Endothelial cell (in vitro differentiated cells): Measurements from ENCODE around the gene OR5AN1. TPM values are rescaled to one million over a fixed set of nuclear protein-coding genes. Genes with fewer than 3 reads are reported as not detected.

Experiments used
- DNase-seq: peaks from one replicate; pipeline ENCODE4 v3.0.0; 2021; ENCODE audit warnings: low spot score
- H3K27ac Mint-ChIP-seq: one replicate; pipeline ENCODE4 v1.8.0; 2021; ENCODE audit warnings: mixed read lengths, inconsistent platforms; ENCODE audit not compliant: unreplicated experiment
- H3K27me3 Mint-ChIP-seq: one replicate; pipeline ENCODE4 v1.8.0; 2021; ENCODE audit warnings: mild to moderate bottlenecking, moderate library complexity, mixed read lengths, inconsistent platforms; ENCODE audit not compliant: unreplicated experiment
- H3K36me3 Mint-ChIP-seq: one replicate; pipeline ENCODE4 v1.8.0; 2021; ENCODE audit warnings: mild to moderate bottlenecking, low read depth, mixed read lengths, inconsistent platforms; ENCODE audit not compliant: unreplicated experiment
- H3K4me1 Mint-ChIP-seq: one replicate; pipeline ENCODE4 v1.8.0; 2021; ENCODE audit warnings: mild to moderate bottlenecking, mixed read lengths, inconsistent platforms; ENCODE audit not compliant: unreplicated experiment
- H3K4me3 Mint-ChIP-seq: one replicate; pipeline ENCODE4 v1.8.0; 2021; ENCODE audit warnings: mild to moderate bottlenecking, mixed read lengths, inconsistent platforms; ENCODE audit not compliant: unreplicated experiment
- H3K9me3 Mint-ChIP-seq: one replicate; pipeline ENCODE4 v1.8.0; 2021; ENCODE audit warnings: mixed read lengths, inconsistent platforms; ENCODE audit not compliant: unreplicated experiment
- CTCF ChIP-seq: fragments of 200-600 bp; sonication (generic); IDR thresholded peaks from one replicate; pipeline ENCODE4 v1.5.0; 2021; ENCODE audit warnings: antibody characterized with exemption; ENCODE audit not compliant: unreplicated experiment
- total RNA-seq: library from RNA; stranded (reverse); fragmentation: NEBNext Ultra II Directional; extraction: Animal tissue kit (Norgen Biotek cat#: 25700); gene quantifications from one replicate; pipeline ENCODE4 v1.2.1, GENCODE V29; 2021; ENCODE audit not compliant: unreplicated experiment

OR5AN1 gene
- total RNA-seq, 1 donor from 2014 or later = not detected

- Mint-ChIP-seq H3K36me3 (no peaks in the 10 kb centered on the region), H3K9me3 (no peaks in the 10 kb centered on the region), H3K4me3 (no peak overlapping the region), H3K4me1 (peaks cover 19% of the 10 kb centered on the region), H3K27ac (no peak overlapping the region), H3K27me3 (no peaks in the 10 kb centered on the region)
- DNase-seq = no peak
- TF ChIP-seq CTCF = no peak
These were observed 59.5 kb downstream of the OR5AN1 start for GRCh38 chr11:59418156-59418555.

Other genes starting within 250 kb of the OR5AN1 start
- 30.8 TPM for gene FAM111A, start 216.0 kb upstream of the OR5AN1 start, total RNA-seq
- gene DTX4, start 186.8 kb upstream of the OR5AN1 start, total RNA-seq = 29.4 TPM
- not detected for gene MPEG1, start 146.0 kb upstream of the OR5AN1 start, total RNA-seq
- not detected for gene OR5A2, start 67.5 kb downstream of the OR5AN1 start, total RNA-seq
- gene OR5A1, start 77.6 kb downstream of the OR5AN1 start, total RNA-seq = not detected
- gene OR4D6, start 98.1 kb downstream of the OR5AN1 start, total RNA-seq = not detected
- gene OR4D10, start 114.4 kb downstream of the OR5AN1 start, total RNA-seq = not detected
- not detected for gene OR4D11, start 144.7 kb downstream of the OR5AN1 start, total RNA-seq
- gene OR4D9, start 152.6 kb downstream of the OR5AN1 start, total RNA-seq = not detected